ENCODE measurements around the gene PTPRK. TPM values are rescaled to one million over a fixed set of nuclear protein-coding genes. Genes with fewer than 3 reads are reported as not detected.

The PTPRK gene
- total and polyA plus RNA-seq, 7 donors: 6.0 to 51.3 (median 46.7) TPM

DNA sequence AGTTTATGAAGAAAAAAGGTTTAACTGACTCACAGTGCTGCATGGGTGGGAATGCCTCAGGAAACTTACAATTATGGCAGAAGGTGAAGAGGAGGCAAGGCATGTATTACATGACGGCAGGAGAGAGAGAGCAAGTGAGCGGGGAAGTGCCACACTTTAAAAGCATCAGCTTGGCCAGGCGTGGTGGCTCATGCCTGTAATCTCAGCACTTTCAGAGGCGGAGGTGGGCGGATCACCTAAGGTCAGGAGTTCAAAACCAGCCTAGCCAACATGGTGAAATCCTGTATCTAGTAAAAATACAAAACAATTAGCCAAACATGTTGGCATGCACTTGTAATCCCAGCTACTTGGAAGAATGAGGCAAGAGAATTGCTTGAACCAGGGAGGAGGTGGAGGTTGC, 406.2 kb downstream of the PTPRK start:
- intact Hi-C loops (cut with DNase I): no loop called here
- DNase-seq: no peak
- TF ChIP-seq POLR2AphosphoS5 (IDR thresholded peaks at IDR 0.05): no peak
- TF ChIP-seq CTCF (IDR thresholded peaks at IDR 0.05): no peak
- no peak for TF ChIP-seq EP300 (IDR thresholded peaks at IDR 0.05)
- TF ChIP-seq POLR2A (IDR thresholded peaks at IDR 0.05): no peak
- Histone ChIP-seq H3K4me3 (no peak overlapping the region), H3K27ac (no peak overlapping the region), H3K9me3 (no peaks in the 10 kb centered on the region), H3K27me3 (no peaks in the 10 kb centered on the region), H3K36me3 (no peaks in the 10 kb centered on the region), H3K4me1 (peaks cover 0 to 33% (median 24%) of the 10 kb centered on the region in 4 donors)
- 93% methylated on average over 5 of the region's 5 CpGs for WGBS, 2 donors

DNA sequence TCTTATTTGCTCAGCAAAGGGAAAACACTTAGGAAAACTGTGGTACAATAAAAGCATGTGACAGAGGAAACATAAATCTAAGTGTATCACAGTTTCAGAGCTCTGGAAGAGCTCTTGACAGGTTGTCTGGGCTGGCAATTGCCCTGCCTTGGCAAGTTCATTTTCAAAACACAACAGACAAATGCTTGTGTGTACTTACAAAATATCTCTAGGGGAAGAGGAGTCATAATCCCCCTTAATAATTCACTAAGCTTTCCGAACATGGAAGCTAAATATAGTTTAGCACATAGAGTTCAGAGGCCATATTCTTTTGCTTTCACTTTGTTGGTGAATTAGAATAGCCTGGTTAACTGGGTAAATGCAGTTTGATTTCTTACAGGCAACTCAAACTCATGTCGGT, 407.9 kb downstream of the PTPRK start:
- no peaks in the 10 kb centered on the region for H3K9me3 ChIP-seq
- intact Hi-C loops (cut with DNase I): no loop called here
- no peak for DNase-seq
- peaks cover 0 to 33% (median 24%) of the 10 kb centered on the region in 4 donors for H3K4me1 ChIP-seq
- no peak for TF ChIP-seq EP300 (IDR thresholded peaks at IDR 0.05)
- no peak for TF ChIP-seq CTCF (IDR thresholded peaks at IDR 0.05)
- TF ChIP-seq POLR2AphosphoS5 (IDR thresholded peaks at IDR 0.05): no peak
- TF ChIP-seq POLR2A (IDR thresholded peaks at IDR 0.05): no peak
- H3K4me3 ChIP-seq: peak overlapping the region; percentile 1 to 37 (median 28)
- H3K36me3 ChIP-seq: no peaks in the 10 kb centered on the region
- WGBS, 2 donors: 7 to 35% methylated on average over 2 of the region's 2 CpGs
- no peaks in the 10 kb centered on the region for H3K27me3 ChIP-seq
- peak overlapping the region; percentile 8 to 49 (median 33) for H3K27ac ChIP-seq

- WGBS, 2 donors: 81 to 89% methylated on average over 2 of the region's 2 CpGs
- TF ChIP-seq POLR2A (IDR thresholded peaks at IDR 0.05) (no peak), EP300 (IDR thresholded peaks at IDR 0.05) (no peak), POLR2AphosphoS5 (IDR thresholded peaks at IDR 0.05) (no peak), CTCF (IDR thresholded peaks at IDR 0.05) (no peak)
These were observed 409.3 kb downstream of the PTPRK start for GRCh38 chr6:128111096-128111495.

GRCh38 chr6:128107682-128108081, 412.7 kb downstream of the PTPRK start:
- no peak for DNase-seq
- Histone ChIP-seq H3K4me1 (peaks cover 0 to 23% (median 19%) of the 10 kb centered on the region in 4 donors), H3K9me3 (no peaks in the 10 kb centered on the region), H3K27me3 (no peaks in the 10 kb centered on the region), H3K36me3 (no peaks in the 10 kb centered on the region), H3K27ac (no peak overlapping the region), H3K4me3 (no peak overlapping the region)
- no peak for TF ChIP-seq POLR2AphosphoS5 (IDR thresholded peaks at IDR 0.05)
- no peak for TF ChIP-seq CTCF (IDR thresholded peaks at IDR 0.05)
- no peak for TF ChIP-seq EP300 (IDR thresholded peaks at IDR 0.05)
- TF ChIP-seq POLR2A (IDR thresholded peaks at IDR 0.05): no peak
- intact Hi-C loops (cut with DNase I): no loop called here
- 92 to 96% methylated on average over 1 of the region's 1 CpG for WGBS, 2 donors

More at GRCh38 chr6:128111096-128111495, 409.3 kb downstream of the PTPRK start:
- no peak overlapping the region for H3K27ac ChIP-seq
- no peaks in the 10 kb centered on the region for H3K27me3 ChIP-seq
- H3K36me3 ChIP-seq: no peaks in the 10 kb centered on the region
- no peak for DNase-seq
- H3K4me3 ChIP-seq: no peak overlapping the region
- H3K9me3 ChIP-seq: no peaks in the 10 kb centered on the region
- H3K4me1 ChIP-seq: peaks cover 0 to 33% (median 24%) of the 10 kb centered on the region in 4 donors
- intact Hi-C loops (cut with DNase I): no loop called here

DNA sequence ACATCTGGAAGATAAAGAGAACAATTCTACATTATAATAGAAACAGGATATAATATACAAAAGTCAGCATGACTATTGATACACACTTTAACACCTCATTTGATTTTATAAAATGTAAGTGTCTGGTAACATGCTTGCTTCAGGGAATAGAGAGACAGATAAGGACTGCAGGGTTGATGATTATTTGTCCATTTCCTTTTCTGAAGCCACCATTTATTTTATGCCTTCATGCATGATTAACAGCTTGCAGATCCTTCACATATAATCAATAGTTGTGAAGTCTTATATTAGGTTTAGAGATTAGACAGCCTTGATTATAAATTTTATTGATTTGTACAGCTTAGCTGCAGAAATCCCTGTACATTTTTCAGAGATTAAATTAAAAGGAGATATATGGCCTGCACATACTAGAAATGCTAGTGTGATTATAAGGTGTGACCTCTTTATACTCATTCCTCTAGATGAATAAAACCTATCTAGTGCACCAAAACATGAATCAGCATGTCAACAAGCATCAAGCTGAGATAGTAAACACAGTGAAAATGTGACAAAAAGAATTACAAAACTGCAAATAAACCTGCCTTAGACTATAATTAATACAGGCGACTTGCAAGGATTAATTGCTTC, 420.7 kb downstream of the PTPRK start:
- Histone ChIP-seq H3K4me3 (no peak overlapping the region), H3K36me3 (no peaks in the 10 kb centered on the region), H3K4me1 (no peaks in the 10 kb centered on the region), H3K9me3 (no peaks in the 10 kb centered on the region), H3K27ac (no peak overlapping the region), H3K27me3 (no peaks in the 10 kb centered on the region)
- 90 to 96% methylated on average over 1 of the region's 1 CpG for WGBS, 2 donors
- intact Hi-C loops (cut with DNase I): no loop called here
- TF ChIP-seq EP300 (IDR thresholded peaks at IDR 0.05): no peak
- TF ChIP-seq POLR2A (IDR thresholded peaks at IDR 0.05): no peak
- TF ChIP-seq POLR2AphosphoS5 (IDR thresholded peaks at IDR 0.05): no peak
- TF ChIP-seq CTCF (IDR thresholded peaks at IDR 0.05): no peak
- DNase-seq: no peak

Data from sigmoid colon (tissue), 7 donors.